PC-3 (cell line): ENCODE data around the gene AFF1. TPM values are rescaled to one million over a fixed set of nuclear protein-coding genes. Genes with fewer than 3 reads are reported as not detected.
"Not testable (repeated sequence)": the region's sequence is repeated elsewhere in the genome, so short reads cannot be mapped to it uniquely, and the experiment has no call there.

Experiments
- ATAC-seq: fragments of 200-7000 bp; cut with Tn5 transposase; 2 replicates; pipeline ENCODE4 v1.9.1; 2020; ENCODE audit warnings: mild to moderate bottlenecking, moderate library complexity
- BruUV-seq: library from RNA; stranded (reverse); fragments of 400-500 nt; replicated peaks from 2 replicates; lab custom pipeline; 2021; lab: Mats Ljungman, UMichigan
- CTCF ChIA-PET: fragments of 300-600 bp; sonication (Branson Sonifier 250); formaldehyde crosslinking; loops from one replicate; lab custom pipeline; 2022; ENCODE audit warnings: antibody characterized with exemption; lab: Charles Lee
- POLR2A ChIA-PET: fragments of 300-600 bp; sonication (Branson Sonifier 250); formaldehyde crosslinking; loops from one replicate; lab custom pipeline; 2022; ENCODE audit warnings: antibody characterized with exemption; ENCODE audit not compliant: unreplicated experiment; lab: Charles Lee
- DNase-seq: peaks from one replicate; pipeline ENCODE4 v3.0.0-alpha.2; 2015
- H2AFZ ChIP-seq: fragments of 300-600 bp; sonication (generic); 2 replicates; pipeline ENCODE4 v1.6.0; 2016; ENCODE audit warnings: antibody characterized with exemption, low read length
- H3F3A ChIP-seq: fragments of 300-600 bp; sonication (generic); one replicate; pipeline ENCODE4 v1.6.0; 2017; ENCODE audit warnings: antibody characterized with exemption, low read length, control low read depth, mild to moderate bottlenecking; ENCODE audit not compliant: unreplicated experiment
- H3K27ac ChIP-seq: fragments of 300-600 bp; sonication (generic); 2 replicates; pipeline ENCODE4 v1.5.1; 2016; ENCODE audit warnings: mild to moderate bottlenecking, low read length
- H3K27me3 ChIP-seq: fragments of 300-600 bp; sonication (generic); 2 replicates; pipeline ENCODE4 v1.6.1; 2016; ENCODE audit warnings: low read length, mixed read lengths
- H3K36me3 ChIP-seq: fragments of 300-600 bp; sonication (generic); 2 replicates; pipeline ENCODE4 v1.6.1; 2016; ENCODE audit warnings: low read depth, mixed run types, low read length, mixed read lengths
- H3K4me1 ChIP-seq: fragments of 300-600 bp; sonication (generic); 2 replicates; pipeline ENCODE4 v1.5.1; 2016; ENCODE audit warnings: low read length; ENCODE audit not compliant: insufficient read depth
- H3K4me2 ChIP-seq: fragments of 300-600 bp; sonication (generic); 2 replicates; pipeline ENCODE4 v1.6.0; 2016; ENCODE audit warnings: low read length
- H3K4me3 ChIP-seq: fragments of 300-600 bp; sonication (generic); 2 replicates; pipeline ENCODE4 v1.5.1; 2016; ENCODE audit warnings: mild to moderate bottlenecking, low read length, mixed read lengths
- H3K79me2 ChIP-seq: fragments of 300-600 bp; sonication (generic); 2 replicates; pipeline ENCODE4 v1.6.1; 2017; ENCODE audit warnings: low read length, mixed read lengths
- H3K9ac ChIP-seq: fragments of 300-600 bp; sonication (generic); 2 replicates; pipeline ENCODE4 v1.6.0; 2016; ENCODE audit warnings: mild to moderate bottlenecking, low read length
- H3K9me2 ChIP-seq: fragments of 300-600 bp; sonication (generic); replicated peaks from 2 replicates; pipeline ENCODE4 v1.6.1; 2016; ENCODE audit warnings: mixed run types, low read length, mixed read lengths
- H3K9me3 ChIP-seq: fragments of 300-600 bp; sonication (generic); 2 replicates; pipeline ENCODE4 v1.6.1; 2016; ENCODE audit warnings: low read length, mixed read lengths
- H4K20me1 ChIP-seq: fragments of 300-600 bp; sonication (generic); 2 replicates; pipeline ENCODE4 v1.6.1; 2016; ENCODE audit warnings: low read length, mixed read lengths
- CTCF ChIP-seq: fragments of 300-600 bp; sonication (generic); conservative IDR thresholded peaks from 2 replicates; pipeline ENCODE4 v1.5.1; 2017; ENCODE audit warnings: antibody characterized with exemption, low read depth, mild to moderate bottlenecking, low read length
- EZH2 ChIP-seq: fragments of 300-600 bp; sonication (generic); IDR thresholded peaks from one replicate; pipeline ENCODE4 v1.6.1; 2017; ENCODE audit warnings: antibody characterized with exemption, mild to moderate bottlenecking, low read length; ENCODE audit not compliant: unreplicated experiment
- EZH2phosphoT487 ChIP-seq: fragments of 300-600 bp; sonication (generic); IDR thresholded peaks from 2 replicates; pipeline ENCODE4 v1.6.1; 2018; ENCODE audit warnings: mild to moderate bottlenecking, antibody characterized with exemption, low read length, borderline replicate concordance
- intact Hi-C: fragments of 100-400 bp; cut with micrococcal nuclease; formaldehyde crosslinking; loops from 2 replicates; pipeline ENCODE4 v1.9.0; 2023
- total RNA-seq: library from RNA; depleted of rRNA; stranded (reverse); fragments of >200 nt; gene quantifications from 2 replicates; pipeline ENCODE4 v1.2.3, GENCODE V29; 2014

Gene AFF1
- total RNA-seq, 1 experiment from 2014 or later = 8.1 TPM

- BruUV-seq = no TSS peak
- H3K79me2 ChIP-seq = no peaks in the 10 kb centered on the region
- ATAC-seq = no peak
- no peak overlapping the region for H3K4me3 ChIP-seq
- H3F3A ChIP-seq = no peaks in the 10 kb centered on the region
- no peaks in the 10 kb centered on the region for H3K27me3 ChIP-seq
- H3K27ac ChIP-seq = no peak overlapping the region
- DNase-seq = no peak
- no peaks in the 10 kb centered on the region for H3K9me3 ChIP-seq
- H3K4me1 ChIP-seq = peaks cover 6% of the 10 kb centered on the region; the same call in 1 of the 2 replicates
- H2AFZ ChIP-seq = no peak overlapping the region
- TF ChIP-seq CTCF = no peak
- TF ChIP-seq EZH2 = no peak
- no peak for TF ChIP-seq EZH2phosphoT487
- ChIA-PET POLR2A (no interaction called here), CTCF (no interaction called here)
- intact Hi-C loops = no loop called here
- H3K4me2 ChIP-seq = no peak overlapping the region
- H3K9ac ChIP-seq = no peak overlapping the region
- H3K9me2 ChIP-seq = no peaks in the 10 kb centered on the region
- H4K20me1 ChIP-seq = no peaks in the 10 kb centered on the region
- no peaks in the 10 kb centered on the region for H3K36me3 ChIP-seq
These were observed 145.2 kb downstream of the AFF1 start for GRCh38 chr4:87079967-87080366.

DNA sequence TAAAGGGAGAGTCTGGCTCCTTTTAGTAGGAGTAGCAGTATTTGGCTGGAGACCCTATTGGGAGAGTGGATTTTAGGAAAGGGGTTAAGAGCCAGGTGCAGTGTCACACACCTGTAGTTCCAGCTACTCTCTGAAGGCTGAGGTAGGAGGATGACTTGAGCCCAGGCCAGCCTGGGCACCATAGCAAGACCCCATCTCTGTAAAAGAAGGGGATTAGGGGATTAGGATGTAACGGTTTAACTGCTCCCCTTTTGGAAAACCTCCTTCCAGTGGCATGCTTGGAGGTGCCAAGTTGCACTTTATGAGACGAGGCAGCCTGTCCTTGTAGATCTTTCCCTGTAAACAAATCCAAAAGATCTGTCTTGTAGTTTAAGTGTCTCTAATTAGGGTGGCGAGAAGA lies 145.7 kb downstream of the AFF1 start:
- H3K4me1 ChIP-seq = peaks cover 8% of the 10 kb centered on the region; the same call in 1 of the 2 replicates
- no peak overlapping the region for H3K27ac ChIP-seq
- intact Hi-C loops = no loop called here
- no peak overlapping the region for H3K9ac ChIP-seq
- no peaks in the 10 kb centered on the region for H3F3A ChIP-seq
- no peaks in the 10 kb centered on the region for H3K9me3 ChIP-seq
- no peaks in the 10 kb centered on the region for H4K20me1 ChIP-seq
- H3K9me2 ChIP-seq = no peaks in the 10 kb centered on the region
- no peaks in the 10 kb centered on the region for H3K27me3 ChIP-seq
- CTCF ChIA-PET = no interaction called here
- no peak for DNase-seq
- no peak for ATAC-seq
- H3K4me3 ChIP-seq = no peak overlapping the region
- TF ChIP-seq CTCF (no peak), EZH2 (no peak), EZH2phosphoT487 (no peak)
- H3K36me3 ChIP-seq = no peaks in the 10 kb centered on the region
- no TSS peak for BruUV-seq
- H2AFZ ChIP-seq = no peak overlapping the region
- no peak overlapping the region for H3K4me2 ChIP-seq
- POLR2A ChIA-PET = no interaction called here
- H3K79me2 ChIP-seq = no peaks in the 10 kb centered on the region

GRCh38 chr4:87081826-87082225 lies 147.0 kb downstream of the AFF1 start:
- Histone ChIP-seq H3F3A (no peaks in the 10 kb centered on the region), H2AFZ (no peak overlapping the region), H3K9me2 (no peaks in the 10 kb centered on the region), H3K4me3 (no peak overlapping the region), H3K4me2 (no peak overlapping the region), H3K79me2 (no peaks in the 10 kb centered on the region), H4K20me1 (no peaks in the 10 kb centered on the region), H3K9ac (no peak overlapping the region), H3K27me3 (no peaks in the 10 kb centered on the region), H3K9me3 (no peaks in the 10 kb centered on the region), H3K4me1 (peaks cover 8% of the 10 kb centered on the region; the same call in 1 of the 2 replicates), H3K36me3 (no peaks in the 10 kb centered on the region), H3K27ac (no peak overlapping the region)
- no TSS peak for BruUV-seq
- CTCF ChIA-PET = no interaction called here
- no peak for ATAC-seq
- DNase-seq = no peak
- TF ChIP-seq EZH2phosphoT487 (no peak), EZH2 (no peak), CTCF (no peak)
- POLR2A ChIA-PET = no interaction called here
- intact Hi-C loops = no loop called here

- DNase-seq, POLR2A ChIA-PET, ATAC-seq, H3K27me3 ChIP-seq, H3K27ac ChIP-seq, H3K9me3 ChIP-seq, H3K9ac ChIP-seq, H4K20me1 ChIP-seq, H3K4me2 ChIP-seq, intact Hi-C loops, H2AFZ ChIP-seq, H3K36me3 ChIP-seq, H3K9me2 ChIP-seq, H3K79me2 ChIP-seq, H3K4me3 ChIP-seq, CTCF ChIA-PET, H3F3A ChIP-seq, BruUV-seq: not testable (repeated sequence)
- peaks cover 18% of the 10 kb centered on the region for H3K4me1 ChIP-seq
These were observed 150.9 kb downstream of the AFF1 start for GRCh38 chr4:87085732-87086131.
